ENCODE results near the gene ZBTB40.

DNA sequence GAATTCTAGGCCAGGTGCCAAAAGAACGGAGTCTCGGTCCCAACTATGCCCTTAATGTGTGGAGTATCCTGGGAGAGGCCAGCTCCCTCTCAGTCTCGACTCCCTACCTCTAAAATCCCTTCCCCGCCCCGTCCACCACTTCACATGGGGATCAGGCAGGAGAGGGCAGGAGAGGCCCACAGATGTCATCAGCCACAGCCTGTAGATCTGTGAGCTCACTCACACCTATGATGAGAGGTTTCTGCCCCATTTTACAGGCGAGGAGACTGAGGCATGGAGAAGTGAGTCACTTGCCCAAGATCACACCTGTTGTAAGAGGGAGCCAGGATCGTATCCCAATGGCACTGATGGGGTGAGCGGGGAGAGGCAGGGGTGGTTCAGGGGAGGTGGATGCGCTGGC lies 91.2 kb downstream of the ZBTB40 start:
- TF ChIP-seq CREM (IDR thresholded peaks at IDR 0.05; ENCODE audit: low read depth) (no peak), IKZF1 (conservative IDR thresholded peaks at IDR 0.05) (no peak), ZZZ3 (IDR thresholded peaks at IDR 0.05; ENCODE audit: control insufficient read depth, insufficient read length, low read depth) (no peak), DPF2 (IDR thresholded peaks at IDR 0.05) (no peak), TCF7 (IDR thresholded peaks at IDR 0.05; ENCODE audit: borderline replicate concordance) (no peak), RAD21 (IDR thresholded peaks at IDR 0.05; ENCODE audit: insufficient read depth, low read depth, low read length) (no peak)
- TF ChIP-seq, protein P1, sequence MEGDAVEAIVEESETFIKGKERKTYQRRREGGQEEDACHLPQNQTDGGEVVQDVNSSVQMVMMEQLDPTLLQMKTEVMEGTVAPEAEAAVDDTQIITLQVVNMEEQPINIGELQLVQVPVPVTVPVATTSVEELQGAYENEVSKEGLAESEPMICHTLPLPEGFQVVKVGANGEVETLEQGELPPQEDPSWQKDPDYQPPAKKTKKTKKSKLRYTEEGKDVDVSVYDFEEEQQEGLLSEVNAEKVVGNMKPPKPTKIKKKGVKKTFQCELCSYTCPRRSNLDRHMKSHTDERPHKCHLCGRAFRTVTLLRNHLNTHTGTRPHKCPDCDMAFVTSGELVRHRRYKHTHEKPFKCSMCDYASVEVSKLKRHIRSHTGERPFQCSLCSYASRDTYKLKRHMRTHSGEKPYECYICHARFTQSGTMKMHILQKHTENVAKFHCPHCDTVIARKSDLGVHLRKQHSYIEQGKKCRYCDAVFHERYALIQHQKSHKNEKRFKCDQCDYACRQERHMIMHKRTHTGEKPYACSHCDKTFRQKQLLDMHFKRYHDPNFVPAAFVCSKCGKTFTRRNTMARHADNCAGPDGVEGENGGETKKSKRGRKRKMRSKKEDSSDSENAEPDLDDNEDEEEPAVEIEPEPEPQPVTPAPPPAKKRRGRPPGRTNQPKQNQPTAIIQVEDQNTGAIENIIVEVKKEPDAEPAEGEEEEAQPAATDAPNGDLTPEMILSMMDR (IDR thresholded peaks at IDR 0.05 in 2 of 3, conservative IDR thresholded peaks at IDR 0.05 in 1 of 3; ENCODE audit: control insufficient read depth in 2 of 3, extremely low read depth in 1 of 3, insufficient read depth in 1 of 3, low read depth in 3 of 3, low read length in 3 of 3) = no peak

Data from GM12878 (cell line).